Ecto neural progenitor cell (in vitro differentiated cells): ENCODE data around the gene THSD7B.

ENCODE experiments used
- DNase-seq: peaks from one replicate; pipeline ENCODE4 v3.0.0-alpha.2; 2018; ENCODE audit warnings: low spot score

Gene THSD7B

DNA sequence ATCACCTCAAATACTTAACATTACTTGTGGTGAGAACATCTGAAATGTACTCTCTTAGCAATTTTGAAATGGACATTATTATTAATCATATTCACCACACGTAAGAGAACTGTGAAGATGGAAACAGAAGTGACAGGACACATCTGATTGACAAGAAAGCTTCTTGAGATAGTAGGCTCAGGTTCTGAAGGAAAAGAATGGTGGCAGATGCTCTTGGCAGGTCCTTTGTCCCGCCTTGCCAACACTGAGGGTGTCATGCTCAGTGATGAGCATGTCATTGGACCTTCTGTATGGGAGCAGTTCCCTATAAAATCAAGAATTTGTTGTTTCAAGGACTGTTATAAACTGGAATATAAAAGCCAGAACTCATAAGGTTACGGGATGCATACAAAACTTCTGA, 428.1 kb downstream of the THSD7B start:
- DNase-seq = no peak

DNA sequence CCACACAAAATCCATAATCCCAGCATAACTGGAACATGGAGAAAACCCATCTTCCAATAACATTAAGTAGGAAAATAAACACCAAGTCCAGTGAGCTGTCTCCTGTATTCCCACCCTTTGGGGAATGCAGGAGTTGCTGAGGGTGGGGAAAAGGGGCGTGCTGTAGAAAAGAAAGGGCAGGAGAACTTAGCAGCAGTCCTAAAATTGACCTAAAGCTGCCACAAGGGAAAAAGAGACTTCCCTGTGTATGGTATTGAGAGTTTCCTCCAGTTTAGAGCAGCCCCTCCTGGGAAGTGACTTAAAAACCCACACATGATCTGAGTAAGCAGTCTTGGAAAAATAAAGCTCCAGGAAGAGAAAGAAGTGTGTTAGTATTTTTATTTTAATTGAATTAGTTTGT, 428.8 kb downstream of the THSD7B start:
- no peak for DNase-seq

DNA sequence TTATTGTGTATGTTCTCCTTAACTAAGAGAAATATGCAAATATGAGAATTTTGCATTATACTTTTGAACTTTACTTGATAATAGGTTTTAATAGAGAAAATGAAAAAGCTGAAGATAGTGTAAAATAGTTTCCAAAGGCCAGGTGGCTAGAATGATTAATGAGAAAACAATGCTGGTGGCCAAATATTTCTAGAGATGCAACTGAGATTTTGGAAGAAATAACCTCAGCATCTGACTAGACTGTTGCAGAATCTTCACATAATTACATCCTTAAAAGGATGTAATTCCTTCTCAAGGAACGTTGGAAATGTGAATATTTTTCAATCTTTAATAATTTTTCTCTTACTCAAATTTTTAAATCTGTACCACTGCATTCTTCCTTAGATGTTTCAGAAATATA, 434.4 kb downstream of the THSD7B start:
- DNase-seq = no peak

DNA sequence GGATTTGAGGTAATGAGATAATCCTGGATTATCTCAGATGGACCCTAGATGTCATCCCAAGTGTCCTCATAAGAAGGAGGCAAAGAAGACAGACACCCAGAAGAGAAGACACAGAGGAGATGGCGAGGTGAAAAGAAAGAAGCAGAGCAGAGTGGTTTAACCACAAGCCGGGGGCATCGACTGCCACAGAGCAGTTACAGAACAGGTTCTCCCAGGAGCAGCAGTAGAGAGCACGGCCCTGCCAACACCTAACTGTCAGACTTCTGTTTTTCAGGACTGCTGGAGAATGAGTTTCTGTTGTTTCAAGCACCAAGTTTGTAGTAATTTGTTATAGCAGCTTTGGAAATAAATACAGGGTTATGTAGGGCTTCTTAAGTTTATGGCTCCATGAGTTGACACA, 437.0 kb downstream of the THSD7B start:
- no peak for DNase-seq

DNA sequence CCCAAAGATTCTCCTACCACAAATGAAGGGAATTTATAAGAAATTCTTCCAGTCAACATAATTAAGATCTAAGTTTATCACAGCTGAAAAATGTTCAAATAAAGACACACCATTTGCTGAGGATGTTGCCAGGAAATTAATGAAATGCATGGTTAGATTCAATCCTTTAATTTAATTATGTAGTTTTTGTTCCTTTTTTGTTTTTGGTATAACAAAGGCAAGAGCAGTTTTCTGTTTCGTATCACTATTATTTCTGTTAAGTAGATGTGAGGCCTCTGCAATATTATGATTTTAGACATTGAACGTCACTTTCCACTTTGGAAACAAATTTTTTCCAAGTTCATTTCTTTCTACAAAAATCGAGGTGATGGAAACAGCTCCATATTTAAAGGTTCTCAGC, 440.0 kb downstream of the THSD7B start:
- DNase-seq = no peak

DNA sequence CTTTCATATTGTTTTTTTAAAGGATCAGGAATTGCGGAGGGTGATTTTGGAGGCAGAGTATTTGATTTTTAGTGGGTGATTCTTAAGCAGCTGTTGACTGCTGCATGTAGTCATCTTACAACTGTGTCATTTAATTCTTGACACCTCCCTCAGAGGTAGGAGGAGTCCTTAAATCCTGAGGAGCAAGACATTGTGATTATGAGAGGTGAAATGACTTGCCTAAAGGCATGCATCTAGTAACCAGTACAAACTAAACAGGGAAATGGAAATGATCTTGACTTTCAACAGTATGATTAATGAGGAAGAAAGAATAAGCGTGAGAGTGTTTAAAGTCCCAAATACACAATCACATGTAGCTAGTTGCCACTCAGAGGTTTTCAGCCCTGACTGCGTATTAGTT, 440.7 kb downstream of the THSD7B start:
- no peak for DNase-seq

DNA sequence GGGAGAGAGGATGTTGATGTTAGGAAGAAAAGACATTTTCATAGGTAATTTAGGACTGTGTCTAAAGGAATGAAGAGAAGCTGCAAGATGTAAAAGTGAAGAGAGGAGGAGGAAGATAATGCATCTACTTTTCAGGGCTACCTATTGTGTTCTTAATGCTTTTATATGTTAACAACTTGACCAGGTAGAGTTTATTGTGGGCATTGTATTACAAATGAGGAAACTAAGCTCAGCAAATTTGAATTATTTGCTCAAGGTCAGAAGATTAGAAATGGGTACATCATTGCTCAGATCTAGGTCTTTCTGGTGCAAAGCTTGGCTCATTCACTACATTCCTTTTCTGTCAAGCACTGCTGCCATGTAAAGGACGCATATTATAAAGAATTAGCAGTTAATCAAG, 441.7 kb downstream of the THSD7B start:
- no peak for DNase-seq

DNA sequence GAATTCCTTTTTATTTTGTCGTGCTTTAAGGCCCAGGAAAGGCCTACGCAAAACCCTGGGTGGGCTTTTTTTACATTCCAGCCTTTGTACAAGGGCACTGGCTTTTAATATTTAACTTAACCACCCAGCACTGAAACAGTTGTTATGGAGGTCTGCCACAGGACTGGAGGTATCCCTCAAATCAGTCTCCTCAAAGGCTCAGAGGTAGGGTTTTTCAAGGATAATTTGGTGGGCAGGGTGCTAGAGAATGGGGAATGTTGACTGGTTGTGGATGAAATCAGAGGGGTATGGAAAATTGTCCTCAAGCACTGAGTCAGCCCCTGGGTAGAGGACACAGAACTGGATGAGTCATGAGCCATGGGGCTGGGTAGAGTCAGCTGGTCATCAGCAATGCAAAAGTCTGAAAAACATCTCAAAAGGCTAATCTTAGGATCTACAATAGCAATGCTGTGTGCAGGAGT, 443.1 kb downstream of the THSD7B start:
- no peak for DNase-seq

DNA sequence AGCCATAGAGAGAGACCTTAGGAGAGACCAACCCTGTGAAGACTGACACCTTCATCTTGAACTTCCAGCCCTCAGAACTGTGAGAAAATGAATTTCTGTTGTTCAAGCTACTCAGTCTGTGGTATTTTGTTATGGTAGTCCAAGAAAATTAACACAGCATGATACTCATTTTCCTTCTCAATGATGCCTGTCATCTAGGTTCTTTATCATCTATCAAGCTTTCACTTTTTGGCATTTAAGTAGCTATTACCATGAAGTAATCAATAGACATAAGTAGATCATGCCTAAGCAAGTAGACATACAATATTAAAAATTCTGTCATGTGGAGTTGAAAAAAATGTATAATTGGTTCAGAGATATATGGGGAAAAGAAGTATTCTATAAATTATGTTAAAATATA, 444.7 kb downstream of the THSD7B start:
- no peak for DNase-seq

DNA sequence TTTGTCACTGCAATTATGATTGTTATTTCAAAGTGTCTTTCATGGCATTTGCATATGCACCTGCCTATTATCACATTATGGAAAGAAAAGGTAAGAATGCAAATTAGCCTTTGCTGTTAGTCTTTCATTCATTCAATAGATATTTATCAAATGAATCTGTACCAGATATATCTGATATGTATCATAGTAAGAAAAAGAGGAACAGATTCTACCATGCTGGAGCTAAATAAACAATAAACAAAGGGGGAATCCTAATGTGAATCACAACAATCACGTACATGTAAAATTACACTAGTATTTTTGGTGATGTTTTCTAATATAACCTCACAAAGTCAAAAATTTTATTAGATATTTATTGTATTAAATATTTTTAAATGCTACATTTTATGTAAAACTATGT, 446.4 kb downstream of the THSD7B start:
- DNase-seq = no peak

DNA sequence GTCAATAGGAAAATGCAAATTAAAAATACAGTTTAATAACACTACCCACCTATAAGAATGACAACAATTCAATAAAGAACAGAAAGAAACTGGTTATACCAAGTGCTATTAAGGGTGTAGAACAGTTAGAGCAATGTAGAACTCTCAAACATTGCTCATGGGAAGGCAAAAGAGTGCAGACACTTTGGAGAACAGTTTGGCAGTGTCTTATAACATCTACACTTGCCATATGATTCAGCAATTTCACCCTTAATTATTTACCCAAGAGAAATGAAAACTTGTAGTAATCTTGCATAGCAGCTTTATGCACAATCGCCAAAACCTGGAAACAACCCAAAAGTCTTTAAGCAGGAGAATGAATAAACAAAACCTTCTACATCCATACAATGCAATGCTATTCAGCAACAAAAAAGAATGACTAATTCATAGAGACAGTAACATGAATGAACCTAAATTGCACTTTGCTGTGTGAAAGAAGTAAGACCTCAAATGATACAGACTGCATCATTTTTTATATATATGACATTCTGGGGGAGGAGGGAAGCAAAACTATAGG, 455.2 kb downstream of the THSD7B start:
- DNase-seq = no peak

DNA sequence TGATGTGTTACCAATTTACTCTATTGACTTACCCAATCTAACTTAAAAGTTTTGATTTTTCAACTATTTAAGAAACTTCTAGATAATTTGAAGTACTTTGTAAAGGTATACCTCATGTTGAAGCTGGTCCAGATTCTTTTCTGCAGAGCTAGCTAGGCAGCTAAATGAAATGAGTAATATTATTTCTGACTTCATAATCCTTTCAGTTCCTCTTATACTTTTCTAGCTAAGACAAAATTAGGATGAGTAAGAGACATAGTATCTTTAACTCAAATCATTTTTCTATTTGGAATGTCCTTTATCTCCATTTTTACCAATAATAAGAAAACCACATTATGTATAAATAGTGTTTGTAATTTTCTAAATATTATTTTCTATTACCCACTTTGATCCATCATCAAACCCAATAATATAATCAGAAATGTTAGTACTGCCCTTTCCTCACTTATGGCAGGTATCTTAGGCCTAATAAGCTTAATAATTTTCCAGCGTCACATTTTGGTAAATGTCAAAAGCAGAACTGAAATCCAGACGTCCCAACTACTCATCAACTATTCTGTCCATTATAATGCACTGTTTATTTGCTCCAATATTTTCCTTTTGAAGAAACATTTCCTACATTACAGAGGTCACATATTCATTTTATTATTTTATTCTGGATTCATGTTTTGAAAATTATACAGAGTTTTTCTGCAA, 456.6 kb downstream of the THSD7B start:
- DNase-seq = no peak

DNA sequence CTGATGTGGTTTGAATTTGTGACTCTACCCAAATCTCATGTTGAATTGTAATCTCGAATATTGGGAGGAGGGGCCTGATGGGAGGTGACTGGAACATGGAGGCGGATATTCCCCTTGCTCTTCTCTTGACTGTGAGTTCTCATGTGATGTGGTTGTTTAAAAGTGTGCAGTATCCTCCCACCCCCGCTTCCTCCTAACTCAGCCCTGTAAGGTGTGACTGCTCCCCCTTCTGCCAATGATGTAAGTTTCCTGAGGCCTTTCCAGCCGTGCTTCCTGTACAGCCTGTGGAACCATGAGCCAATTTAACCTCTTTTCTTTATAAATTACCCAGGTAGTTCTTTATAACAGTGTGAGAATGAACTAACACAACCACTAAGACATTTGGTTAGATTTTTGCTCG, 458.4 kb downstream of the THSD7B start:
- no peak for DNase-seq

DNA sequence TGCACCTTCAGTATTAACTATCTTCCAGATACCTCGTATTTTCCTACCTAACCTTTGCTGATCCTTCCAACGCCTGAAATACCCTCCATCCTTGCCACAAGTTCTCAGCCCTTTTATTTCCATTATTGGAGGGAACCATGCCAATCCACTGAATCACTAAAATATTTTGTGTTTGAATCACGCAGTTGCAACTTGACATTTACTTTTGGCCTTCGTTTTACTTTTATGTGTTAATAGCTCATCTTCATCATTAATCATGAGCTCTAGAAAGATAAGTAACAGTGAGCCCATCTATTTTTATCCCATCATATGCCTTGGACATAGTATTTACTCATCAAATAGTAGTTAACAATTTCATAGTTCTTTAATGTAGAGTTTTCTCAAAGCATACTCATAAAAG, 463.2 kb downstream of the THSD7B start:
- no peak for DNase-seq

DNA sequence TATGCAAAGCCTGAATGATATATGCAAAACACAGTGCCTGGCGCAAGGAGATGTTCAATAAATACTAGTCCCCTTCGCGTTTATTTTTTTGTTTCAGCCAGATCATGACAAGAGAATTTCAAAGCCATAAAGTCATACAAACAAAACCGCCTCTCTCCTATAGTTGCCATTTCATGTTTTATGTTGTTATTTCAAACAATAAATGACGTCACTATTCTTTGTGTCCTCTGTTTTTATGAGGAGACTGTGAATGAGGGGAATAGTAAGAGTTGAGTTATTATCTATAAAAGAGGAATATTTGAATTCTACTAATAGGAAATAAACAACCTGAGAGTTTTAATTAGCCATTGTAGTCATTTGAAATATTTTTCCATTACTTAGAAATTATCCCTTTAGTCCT, 464.5 kb downstream of the THSD7B start:
- no peak for DNase-seq

DNA sequence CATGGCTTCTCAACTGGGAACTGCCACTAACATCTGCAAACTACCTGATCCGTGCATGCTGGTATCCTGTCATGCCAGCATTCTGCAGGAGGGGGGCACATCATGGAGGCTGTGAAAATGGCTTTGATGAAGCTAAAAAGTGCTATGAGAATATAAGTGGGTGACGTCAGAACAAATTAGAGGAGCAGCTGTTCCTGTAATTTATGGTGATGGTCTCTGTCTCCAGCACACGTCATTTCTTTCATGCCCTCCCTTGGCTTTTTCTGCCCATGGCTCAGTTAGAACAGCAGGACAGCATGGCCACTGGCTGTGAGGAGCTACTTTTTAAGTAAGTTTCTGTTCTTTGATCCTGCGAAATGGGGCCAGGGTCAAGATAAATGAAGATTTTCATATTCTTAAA, 466.3 kb downstream of the THSD7B start:
- DNase-seq = no peak

DNA sequence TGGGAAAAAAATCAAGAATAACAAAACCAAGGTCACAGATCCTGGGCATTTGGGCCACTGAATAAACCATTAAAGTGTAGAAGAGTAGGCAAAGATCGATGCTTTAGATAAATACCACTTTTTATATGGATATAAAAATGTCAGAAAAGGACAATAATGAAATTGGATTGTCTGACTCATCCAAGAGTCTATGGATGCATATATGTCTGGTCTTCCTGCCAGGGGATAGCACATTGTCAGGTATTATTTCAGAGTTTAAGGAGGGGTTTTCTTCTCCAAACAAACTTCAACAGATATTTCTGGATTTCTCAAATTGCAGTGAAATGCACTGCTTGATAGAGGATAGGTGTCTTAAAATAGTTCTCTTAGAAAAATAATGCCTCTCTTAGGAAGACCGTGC, 466.7 kb downstream of the THSD7B start:
- DNase-seq = no peak

DNA sequence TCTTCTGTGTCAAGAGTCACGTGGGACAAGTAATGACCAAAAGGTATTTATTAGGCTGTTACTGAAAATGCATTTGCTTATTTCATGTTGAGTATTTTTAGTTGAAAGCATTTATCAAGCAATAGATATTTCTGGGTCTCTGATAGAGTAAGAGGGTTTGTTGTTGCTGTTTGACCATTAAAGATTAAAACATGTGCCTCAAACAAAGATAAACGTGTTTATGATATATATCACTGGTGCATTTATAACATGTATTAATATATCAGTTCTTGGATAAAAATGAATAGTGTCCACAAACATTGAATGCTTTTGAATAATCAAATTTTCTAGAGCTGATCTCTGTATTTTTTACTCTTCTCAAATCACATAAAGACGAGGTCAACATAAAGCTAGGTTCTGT, 467.7 kb downstream of the THSD7B start:
- DNase-seq = no peak

DNA sequence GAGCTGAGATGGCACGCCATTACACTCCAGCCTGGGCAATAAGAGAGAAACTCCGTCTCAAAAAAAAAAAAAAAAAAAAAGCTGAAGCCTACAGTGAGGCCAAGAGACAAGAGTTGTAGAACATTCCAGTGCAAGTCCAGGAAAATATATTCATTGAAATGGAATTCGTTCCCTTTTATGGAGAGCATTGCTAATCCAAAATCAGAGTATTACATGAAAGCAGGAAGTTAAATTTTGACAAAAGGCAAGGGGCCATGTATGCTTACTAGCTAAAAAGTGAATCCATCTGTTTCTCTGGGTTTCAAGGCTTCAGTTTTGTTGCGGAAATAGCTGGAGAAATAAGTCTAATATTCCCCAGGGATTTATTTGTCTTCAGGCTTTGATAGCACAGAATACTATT, 471.7 kb downstream of the THSD7B start:
- no peak for DNase-seq

DNA sequence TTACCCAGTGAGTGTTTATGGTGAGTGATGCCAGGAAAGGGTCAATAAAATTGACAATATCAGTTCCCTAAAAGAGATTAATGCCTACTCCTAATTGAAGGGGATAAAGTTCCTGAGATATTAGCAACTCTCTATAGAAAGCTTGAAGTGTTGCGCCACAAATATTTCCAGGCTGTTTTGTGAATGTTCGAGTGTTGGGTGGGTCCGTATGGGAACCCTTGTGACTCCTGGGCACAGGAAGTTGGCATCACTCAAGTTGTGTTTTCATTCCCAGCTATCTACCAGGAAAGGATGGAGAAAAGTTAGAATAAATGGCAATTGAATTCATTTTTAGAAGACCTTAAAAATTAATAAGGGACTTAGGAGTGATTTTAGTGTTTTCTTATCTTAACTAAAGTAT, 472.7 kb downstream of the THSD7B start:
- no peak for DNase-seq

DNA sequence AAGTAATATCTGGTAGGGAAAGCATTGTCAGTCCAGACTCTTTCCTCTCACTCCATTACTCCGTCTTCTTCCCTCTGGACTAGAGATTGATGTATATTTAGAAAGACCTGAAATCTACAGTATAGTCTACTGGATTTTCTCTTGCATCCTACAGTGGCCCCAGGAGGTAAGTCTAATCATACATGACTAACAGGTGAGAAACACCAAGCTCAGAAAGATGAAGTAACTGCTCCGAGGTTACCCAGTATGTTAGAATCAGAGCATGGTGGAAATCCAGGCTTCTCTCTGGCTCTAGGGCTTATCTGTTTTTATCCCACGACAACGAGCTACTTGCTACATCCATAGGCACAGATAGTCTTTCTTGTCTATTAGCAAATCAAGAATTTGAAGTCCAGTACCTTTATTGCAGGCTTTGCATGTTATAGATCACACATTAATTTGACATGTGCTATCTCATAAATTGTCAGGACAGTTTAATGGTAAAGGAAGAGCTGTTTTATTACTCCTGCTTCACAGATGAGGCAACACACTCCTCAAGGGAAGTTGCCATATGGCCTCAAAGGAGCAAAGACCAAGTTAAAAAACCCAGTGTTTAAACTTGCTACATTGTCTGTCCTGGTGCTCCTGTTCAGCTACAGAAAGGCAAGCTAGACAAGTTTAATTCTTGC, 484.3 kb downstream of the THSD7B start:
- no peak for DNase-seq

DNA sequence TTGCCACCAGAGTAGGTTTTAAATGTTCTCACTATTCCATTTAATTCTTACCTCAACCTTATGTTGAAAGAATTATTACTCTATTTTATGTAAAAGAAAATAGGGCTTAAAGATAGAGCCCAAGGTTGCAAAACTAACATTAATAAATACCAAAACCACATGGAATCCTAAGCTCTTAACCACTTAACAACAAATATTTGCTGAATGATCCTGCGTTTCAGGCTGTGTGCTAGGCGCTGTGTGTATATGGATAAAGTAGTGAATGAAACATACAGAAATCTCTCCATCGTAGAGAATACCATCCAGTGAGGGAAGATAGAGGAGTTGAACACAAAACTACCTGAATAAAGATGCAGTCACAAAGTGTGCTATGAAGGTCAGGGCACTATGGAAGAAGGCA, 485.1 kb downstream of the THSD7B start:
- no peak for DNase-seq

DNA sequence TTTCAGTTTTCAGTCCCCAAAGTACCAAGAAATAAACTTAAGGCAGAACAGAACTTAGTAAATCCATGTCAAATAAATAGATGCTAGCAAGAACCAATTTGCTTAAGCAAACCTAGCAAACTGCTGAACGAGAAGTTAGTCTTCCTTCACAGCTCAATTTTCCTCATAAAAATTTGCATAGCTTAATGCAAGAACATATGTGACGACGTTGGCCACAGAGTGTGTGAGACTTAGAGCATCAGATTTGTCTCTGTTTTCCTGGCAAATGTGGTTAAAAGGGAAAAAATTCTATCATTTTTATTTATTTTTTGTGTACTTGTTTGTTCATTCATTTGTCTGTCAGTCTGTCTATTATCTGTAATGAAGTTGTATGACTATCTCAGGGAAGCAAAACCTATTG, 485.7 kb downstream of the THSD7B start:
- DNase-seq = no peak

DNA sequence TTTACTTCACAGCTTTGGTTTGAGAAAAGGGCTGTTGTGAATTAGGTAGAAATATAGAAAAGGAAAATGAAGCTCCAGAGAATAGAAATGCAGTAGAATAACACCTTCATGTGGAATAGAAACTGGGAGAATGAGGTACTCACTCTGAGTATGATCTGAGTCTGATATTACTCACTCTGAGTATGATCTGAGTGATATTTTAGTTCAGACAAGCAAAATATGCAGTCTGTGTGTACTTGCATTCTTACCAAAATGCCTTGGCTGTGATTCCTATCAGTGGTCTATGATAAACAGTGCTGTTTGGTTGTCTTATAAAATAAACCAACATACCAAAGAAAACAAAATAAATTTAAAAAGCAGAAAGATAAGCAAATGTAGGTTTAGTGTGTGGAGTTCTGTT, 487.6 kb downstream of the THSD7B start:
- no peak for DNase-seq
